Vagina (tissue), 2 donors: ENCODE results near the gene GRIN2C.

Source experiments
- CTCF ChIP-seq, 3 experiments: fragments of 450-650 bp in 2 of 3; fragments of 200-600 bp in 1 of 3; sonication (generic) in 1 of 3; IDR thresholded peaks; one replicate each; pipeline ENCODE4 v1.5.1; 2017 to 2019; ENCODE audit warnings: antibody characterized with exemption in 3 of 3, mild to moderate bottlenecking in 2 of 3, moderate library complexity in 2 of 3
- POLR2AphosphoS5 ChIP-seq, 2 donors: sonication (generic); formaldehyde crosslinking; IDR thresholded peaks; one replicate each; pipeline ENCODE4 v1.9.0; 2017; ENCODE audit warnings: antibody characterized with exemption in 2 of 2, mild to moderate bottlenecking in 2 of 2, low read depth in 1 of 2; ENCODE audit not compliant: insufficient read depth in 1 of 2

GRCh38 chr17:74803971-74804370, 55.7 kb downstream of the GRIN2C start:
- TF ChIP-seq CTCF (IDR thresholded peaks at IDR 0.05), result no peak
- TF ChIP-seq POLR2AphosphoS5 (IDR thresholded peaks at IDR 0.05; ENCODE audit: insufficient read depth in 1 of 2, low read depth in 1 of 2), result no peak
